GM19463 (cell line): ENCODE measurements around the gene PANK4.

ENCODE experiments used
- ATAC-seq: cut with Tn5 transposase; IDR thresholded peaks from one replicate; pipeline ENCODE4 v1.9.1; 2021; ENCODE audit warnings: mild to moderate bottlenecking, moderate library complexity; ENCODE audit not compliant: unreplicated experiment

PANK4 gene

GRCh38 chr1:2480236-2480985 is 46.0 kb downstream of the PANK4 start:
- no peak for ATAC-seq

- no peak for ATAC-seq
Observed at GRCh38 chr1:2479618-2480017, 46.8 kb downstream of the PANK4 start.

- no peak for ATAC-seq
Observed at GRCh38 chr1:2479186-2479585, 47.2 kb downstream of the PANK4 start.

GRCh38 chr1:2477791-2478499 is 48.5 kb downstream of the PANK4 start:
- no peak for ATAC-seq

GRCh38 chr1:2477309-2477708 is 49.1 kb downstream of the PANK4 start:
- ATAC-seq, result no peak

GRCh38 chr1:2476061-2476999 is 50.1 kb downstream of the PANK4 start, which contains the start of gene PLCH2:
Gene PLCH2, plus strand, starts transcription at chr1:2476289. Its CDS starts 300 bp downstream, at chr1:2476589.
- ATAC-seq, result no peak

- ATAC-seq, result no peak
Observed at GRCh38 chr1:2475571-2475970, 50.8 kb downstream of the PANK4 start.

- no peak for ATAC-seq
Observed at GRCh38 chr1:2474933-2475371, 51.4 kb downstream of the PANK4 start.

GRCh38 chr1:2474104-2474844 is 52.1 kb downstream of the PANK4 start:
- ATAC-seq, result no peak

GRCh38 chr1:2473198-2473597 is 53.2 kb downstream of the PANK4 start:
- ATAC-seq, result no peak

GRCh38 chr1:2472561-2473177 is 53.7 kb downstream of the PANK4 start:
- ATAC-seq, result no peak

- no peak for ATAC-seq
Observed at GRCh38 chr1:2472109-2472508, 54.3 kb downstream of the PANK4 start.

GRCh38 chr1:2471587-2472001 is 54.8 kb downstream of the PANK4 start:
- no peak for ATAC-seq

- no peak for ATAC-seq
Observed at GRCh38 chr1:2471159-2471471, 55.3 kb downstream of the PANK4 start.

- ATAC-seq, result no peak
Observed at GRCh38 chr1:2470290-2471158, 55.9 kb downstream of the PANK4 start.

GRCh38 chr1:2469103-2469940 is 57.1 kb downstream of the PANK4 start:
- ATAC-seq, result no peak

- ATAC-seq, result no peak
Observed at GRCh38 chr1:2468540-2468939, 57.9 kb downstream of the PANK4 start.

- no peak for ATAC-seq
Observed at GRCh38 chr1:2468041-2468472, 58.3 kb downstream of the PANK4 start.
